ENCODE measurements around the gene SULT1A1.

The SULT1A1 gene

DNA sequence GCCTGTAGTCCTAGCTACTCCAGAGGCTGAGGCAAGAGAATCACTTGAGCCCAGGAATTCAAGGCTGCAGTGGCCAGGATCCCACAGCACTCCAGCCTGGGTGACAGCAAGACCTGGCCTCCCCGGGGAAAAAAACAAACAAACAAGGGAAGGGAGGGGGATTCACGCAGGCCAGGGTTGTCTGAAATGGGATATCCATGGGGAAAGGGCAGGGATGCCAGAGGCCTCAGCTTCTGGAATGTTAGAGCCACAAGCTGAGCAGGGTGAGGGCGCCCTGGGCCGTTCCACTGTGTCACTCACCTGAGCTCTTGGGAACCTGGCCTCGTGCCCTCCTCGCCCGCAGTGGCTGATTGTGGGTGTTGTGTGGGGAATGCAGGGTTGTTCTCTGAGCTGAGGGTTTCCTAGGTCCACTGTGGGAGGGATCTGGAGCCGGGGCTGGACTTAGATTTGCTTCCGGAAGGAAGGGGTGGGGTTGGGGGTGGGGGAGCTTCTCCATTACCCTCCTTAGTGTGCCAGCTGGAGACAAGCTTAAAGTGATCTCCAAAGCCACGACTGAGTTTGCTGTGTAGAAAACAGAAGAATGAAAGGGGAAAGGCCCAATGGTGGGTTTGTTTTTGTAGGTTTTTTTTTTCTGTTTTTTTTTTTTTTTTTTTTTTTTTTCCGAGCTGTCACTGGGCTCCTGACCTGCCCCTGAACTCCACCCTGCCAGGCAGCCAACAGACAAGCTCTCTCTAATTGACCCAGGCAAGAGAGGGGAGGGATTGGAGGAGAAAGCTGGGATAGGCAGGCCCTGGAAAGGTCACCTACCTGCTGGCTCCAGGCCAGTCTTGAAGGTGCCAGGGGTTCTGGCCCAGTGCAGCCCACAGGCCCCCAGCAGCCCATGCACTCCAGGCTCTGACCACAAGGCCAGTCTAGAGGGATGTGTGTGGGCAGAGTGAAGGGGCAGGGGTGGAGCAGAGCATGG, at the start of gene SULT1A1:
Gene SULT1A1 (minus strand): TSS at position 414 of the 964 bp plus-strand sequence. CDS start 1,189 bp downstream, outside the sequence.
- Histone ChIP-seq H3K4me3 (ENCODE audit: low read depth, low read length) (no peak within 1 kb of the TSS; the same call in 1 of the 2 replicates), H3K4me1 (ENCODE audit: control insufficient read depth, insufficient read depth, low read length) (no peaks in the 10 kb centered on the region), H3K27ac (ENCODE audit: extremely low read depth, low read depth, low read length) (peak within 1 kb of the TSS; percentile 50; the same call in 1 of the 2 replicates), H3K9me3 (ENCODE audit: control insufficient read depth, insufficient read depth, low read depth, low read length) (no peaks in the 10 kb centered on the region), H3K36me3 (ENCODE audit: control insufficient read depth in 2 of 2, insufficient read depth in 1 of 2, low read length in 2 of 2) (peaks cover 3 to 28% of the 10 kb centered on the region in 2 experiments; a peak in 2 of 3 replicates)
- CTCF ChIA-PET = interaction anchor here (0.7 kb wide), 1 partner anchor 368 kb away, joined by 4 read pairs; no protein-coding TSS in a partner anchor
- POLR2A ChIA-PET = interaction anchor here (0.6 kb wide), 1 partner anchor 19 kb away, joined by 3 read pairs; no protein-coding TSS in a partner anchor
- no peak for TF ChIP-seq ZNF571 (tag by site-specific recombination; IDR thresholded peaks at IDR 0.05)
- TF ChIP-seq TCF7L2 (IDR thresholded peaks at IDR 0.05; ENCODE audit: borderline replicate concordance, low read depth, low read length) = no peak
- no peak for TF ChIP-seq KLF7 (tag by site-specific recombination; IDR thresholded peaks at IDR 0.05; ENCODE audit: borderline replicate concordance)
- TF ChIP-seq, protein P1, sequence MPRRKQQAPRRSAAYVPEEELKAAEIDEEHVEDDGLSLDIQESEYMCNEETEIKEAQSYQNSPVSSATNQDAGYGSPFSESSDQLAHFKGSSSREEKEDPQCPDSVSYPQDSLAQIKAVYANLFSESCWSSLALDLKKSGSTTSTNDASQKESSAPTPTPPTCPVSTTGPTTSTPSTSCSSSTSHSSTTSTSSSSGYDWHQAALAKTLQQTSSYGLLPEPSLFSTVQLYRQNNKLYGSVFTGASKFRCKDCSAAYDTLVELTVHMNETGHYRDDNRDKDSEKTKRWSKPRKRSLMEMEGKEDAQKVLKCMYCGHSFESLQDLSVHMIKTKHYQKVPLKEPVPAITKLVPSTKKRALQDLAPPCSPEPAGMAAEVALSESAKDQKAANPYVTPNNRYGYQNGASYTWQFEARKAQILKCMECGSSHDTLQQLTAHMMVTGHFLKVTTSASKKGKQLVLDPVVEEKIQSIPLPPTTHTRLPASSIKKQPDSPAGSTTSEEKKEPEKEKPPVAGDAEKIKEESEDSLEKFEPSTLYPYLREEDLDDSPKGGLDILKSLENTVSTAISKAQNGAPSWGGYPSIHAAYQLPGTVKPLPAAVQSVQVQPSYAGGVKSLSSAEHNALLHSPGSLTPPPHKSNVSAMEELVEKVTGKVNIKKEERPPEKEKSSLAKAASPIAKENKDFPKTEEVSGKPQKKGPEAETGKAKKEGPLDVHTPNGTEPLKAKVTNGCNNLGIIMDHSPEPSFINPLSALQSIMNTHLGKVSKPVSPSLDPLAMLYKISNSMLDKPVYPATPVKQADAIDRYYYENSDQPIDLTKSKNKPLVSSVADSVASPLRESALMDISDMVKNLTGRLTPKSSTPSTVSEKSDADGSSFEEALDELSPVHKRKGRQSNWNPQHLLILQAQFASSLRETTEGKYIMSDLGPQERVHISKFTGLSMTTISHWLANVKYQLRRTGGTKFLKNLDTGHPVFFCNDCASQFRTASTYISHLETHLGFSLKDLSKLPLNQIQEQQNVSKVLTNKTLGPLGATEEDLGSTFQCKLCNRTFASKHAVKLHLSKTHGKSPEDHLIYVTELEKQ (tag by site-specific recombination; IDR thresholded peaks at IDR 0.05; ENCODE audit: borderline replicate concordance) = no peak
- no peak for TF ChIP-seq ZBTB7A (tag by site-specific recombination; IDR thresholded peaks at IDR 0.05; ENCODE audit: low read depth)
- TF ChIP-seq ZNF416 (tag by site-specific recombination; IDR thresholded peaks at IDR 0.05) = no peak
- TF ChIP-seq ZFHX2 (tag by site-specific recombination; conservative IDR thresholded peaks at IDR 0.05) = peak; percentile 55
- no peak for TF ChIP-seq ZNF521 (tag by site-specific recombination; IDR thresholded peaks at IDR 0.05)
- TF ChIP-seq ZNF514 (tag by site-specific recombination; IDR thresholded peaks at IDR 0.05) = no peak
- TF ChIP-seq ZBTB17 (tag by site-specific recombination; IDR thresholded peaks at IDR 0.05) = no peak
- TF ChIP-seq HOXC10 (CRISPR knock-in tag; IDR thresholded peaks at IDR 0.05) = no peak
- no peak for TF ChIP-seq OSR2 (tag by site-specific recombination; IDR thresholded peaks at IDR 0.05)
- no peak for TF ChIP-seq ZNF610 (tag by site-specific recombination; IDR thresholded peaks at IDR 0.05; ENCODE audit: borderline replicate concordance)
- no peak for TF ChIP-seq FEZF1 (tag by site-specific recombination; IDR thresholded peaks at IDR 0.05)
- no peak for TF ChIP-seq ZNF121 (tag by site-specific recombination; IDR thresholded peaks at IDR 0.05)
- TF ChIP-seq ZSCAN23 (tag by site-specific recombination; IDR thresholded peaks at IDR 0.05) = no peak
- TF ChIP-seq ZNF701 (tag by site-specific recombination; IDR thresholded peaks at IDR 0.05) = no peak
- no peak for TF ChIP-seq ZNF2 (tag by site-specific recombination; IDR thresholded peaks at IDR 0.05)
- TF ChIP-seq ZNF48 (tag by site-specific recombination; IDR thresholded peaks at IDR 0.05) = no peak
- TF ChIP-seq ZNF138 (tag by site-specific recombination; IDR thresholded peaks at IDR 0.05; ENCODE audit: borderline replicate concordance) = no peak
- TF ChIP-seq ZNF473 (tag by site-specific recombination; IDR thresholded peaks at IDR 0.05) = no peak
- TF ChIP-seq GLIS1 (tag by site-specific recombination; IDR thresholded peaks at IDR 0.05) = peak; percentile 89
- TF ChIP-seq, protein P2, sequence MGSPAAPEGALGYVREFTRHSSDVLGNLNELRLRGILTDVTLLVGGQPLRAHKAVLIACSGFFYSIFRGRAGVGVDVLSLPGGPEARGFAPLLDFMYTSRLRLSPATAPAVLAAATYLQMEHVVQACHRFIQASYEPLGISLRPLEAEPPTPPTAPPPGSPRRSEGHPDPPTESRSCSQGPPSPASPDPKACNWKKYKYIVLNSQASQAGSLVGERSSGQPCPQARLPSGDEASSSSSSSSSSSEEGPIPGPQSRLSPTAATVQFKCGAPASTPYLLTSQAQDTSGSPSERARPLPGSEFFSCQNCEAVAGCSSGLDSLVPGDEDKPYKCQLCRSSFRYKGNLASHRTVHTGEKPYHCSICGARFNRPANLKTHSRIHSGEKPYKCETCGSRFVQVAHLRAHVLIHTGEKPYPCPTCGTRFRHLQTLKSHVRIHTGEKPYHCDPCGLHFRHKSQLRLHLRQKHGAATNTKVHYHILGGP (tag by site-specific recombination; IDR thresholded peaks at IDR 0.05) = no peak
- TF ChIP-seq SP2 (tag by site-specific recombination; IDR thresholded peaks at IDR 0.05) = peak; percentile 59
- TF ChIP-seq, protein P3, sequence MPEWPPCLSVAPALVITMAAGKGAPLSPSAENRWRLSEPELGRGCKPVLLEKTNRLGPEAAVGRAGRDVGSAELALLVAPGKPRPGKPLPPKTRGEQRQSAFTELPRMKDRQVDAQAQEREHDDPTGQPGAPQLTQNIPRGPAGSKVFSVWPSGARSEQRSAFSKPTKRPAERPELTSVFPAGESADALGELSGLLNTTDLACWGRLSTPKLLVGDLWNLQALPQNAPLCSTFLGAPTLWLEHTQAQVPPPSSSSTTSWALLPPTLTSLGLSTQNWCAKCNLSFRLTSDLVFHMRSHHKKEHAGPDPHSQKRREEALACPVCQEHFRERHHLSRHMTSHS (tag by site-specific recombination; IDR thresholded peaks at IDR 0.05) = no peak
- TF ChIP-seq ZNF621 (tag by site-specific recombination; IDR thresholded peaks at IDR 0.05) = no peak
- no peak for TF ChIP-seq ZNF76 (tag by site-specific recombination; IDR thresholded peaks at IDR 0.05; ENCODE audit: borderline replicate concordance, low read depth)
- TF ChIP-seq EGR2 (tag by site-specific recombination; IDR thresholded peaks at IDR 0.05; ENCODE audit: low read depth) = peak; percentile 58
- TF ChIP-seq ZNF391 (tag by site-specific recombination; IDR thresholded peaks at IDR 0.05; ENCODE audit: borderline replicate concordance, low read depth) = no peak
- TF ChIP-seq SP3 (tag by site-specific recombination; IDR thresholded peaks at IDR 0.05) = peak; percentile 35; the same call in 1 of the 2 replicates
- TF ChIP-seq, protein P4, sequence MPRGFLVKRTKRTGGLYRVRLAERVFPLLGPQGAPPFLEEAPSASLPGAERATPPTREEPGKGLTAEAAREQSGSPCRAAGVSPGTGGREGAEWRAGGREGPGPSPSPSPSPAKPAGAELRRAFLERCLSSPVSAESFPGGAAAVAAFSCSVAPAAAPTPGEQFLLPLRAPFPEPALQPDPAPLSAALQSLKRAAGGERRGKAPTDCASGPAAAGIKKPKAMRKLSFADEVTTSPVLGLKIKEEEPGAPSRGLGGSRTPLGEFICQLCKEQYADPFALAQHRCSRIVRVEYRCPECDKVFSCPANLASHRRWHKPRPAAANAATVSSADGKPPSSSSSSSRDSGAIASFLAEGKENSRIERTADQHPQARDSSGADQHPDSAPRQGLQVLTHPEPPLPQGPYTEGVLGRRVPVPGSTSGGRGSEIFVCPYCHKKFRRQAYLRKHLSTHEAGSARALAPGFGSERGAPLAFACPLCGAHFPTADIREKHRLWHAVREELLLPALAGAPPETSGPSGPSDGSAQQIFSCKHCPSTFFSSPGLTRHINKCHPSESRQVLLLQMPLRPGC (tag by site-specific recombination; IDR thresholded peaks at IDR 0.05) = peak; percentile 12; the same call in 1 of the 2 replicates
- no peak for TF ChIP-seq MYNN (tag by site-specific recombination; IDR thresholded peaks at IDR 0.05; ENCODE audit: borderline replicate concordance)

Data from HEK293 (cell line).